Endothelial cell of umbilical vein (primary cell): ENCODE measurements around the gene SPATA33. TPM values are rescaled to one million over a fixed set of nuclear protein-coding genes. Genes with fewer than 3 reads are reported as not detected.

ENCODE experiments used
- BruUV-seq: library from RNA; stranded (reverse); fragments of 400-500 nt; replicated peaks from 2 replicates; lab custom pipeline; 2021; lab: Mats Ljungman, UMichigan
- CTCF ChIA-PET: fragments of 300-600, 350-600 bp; sonication (Branson Sonifier 250); formaldehyde crosslinking; loops from one replicate; lab custom pipeline; 2021; ENCODE audit warnings: antibody characterized with exemption, inconsistent platforms; lab: Charles Lee
- POLR2A ChIA-PET: fragments of 300-600, 350-600 bp; sonication (Branson Sonifier 250); formaldehyde crosslinking; loops from one replicate; lab custom pipeline; 2021; ENCODE audit warnings: antibody characterized with exemption, inconsistent platforms; lab: Charles Lee
- DNase-seq: peaks from one replicate; pipeline ENCODE4 v3.0.0-alpha.2; 2011; ENCODE audit warnings: low read depth, low spot score
- FAIRE-seq: peaks from 2 replicates; lab custom pipeline; 2011; peaks lifted over from hg19 to GRCh38; lab: Jason Lieb, UNC
- H2AFZ ChIP-seq: 2 replicates; pipeline ENCODE4 v1.6.0; 2012; ENCODE audit warnings: low read depth, low read length, control low read depth, inconsistent platforms
- H3K27ac ChIP-seq: 2 replicates; pipeline ENCODE4 v1.5.1; 2011; ENCODE audit warnings: low read depth, mild to moderate bottlenecking, control low read depth, low read length, moderate library complexity; ENCODE audit not compliant: insufficient read depth
- H3K27me3 ChIP-seq, 2 experiments: 2 replicates each; pipeline versions ENCODE4 v1.6.0 to v1.6.1; 2011; ENCODE audit warnings: low read length in 2 of 2, mixed read lengths in 1 of 2; ENCODE audit not compliant: control insufficient read depth in 2 of 2, insufficient read depth in 2 of 2
- H3K36me3 ChIP-seq, 2 experiments: 2 replicates in 1 of 2; 3 replicates in 1 of 2; pipeline ENCODE4 v1.5.1; 2011; ENCODE audit warnings: low read length in 2 of 2, mild to moderate bottlenecking in 1 of 2, moderate library complexity in 1 of 2; ENCODE audit not compliant: control insufficient read depth in 2 of 2, insufficient read depth in 2 of 2; ENCODE audit errors: extremely low read depth in 1 of 2
- H3K4me1 ChIP-seq: 3 replicates; pipeline ENCODE4 v1.5.1; 2011; ENCODE audit warnings: mild to moderate bottlenecking, low read length; ENCODE audit not compliant: control insufficient read depth, insufficient read depth; ENCODE audit errors: extremely low read depth
- H3K4me2 ChIP-seq: 2 replicates; pipeline ENCODE4 v1.6.1; 2011; ENCODE audit warnings: low read length, control low read depth, mixed read lengths; ENCODE audit not compliant: insufficient read depth
- H3K4me3 ChIP-seq, 3 experiments: fragments of 200-600 bp in 1 of 3; sonication (generic), shearing (Covaris generic) in 1 of 3; replicated peaks in 1 of 3; 2 replicates each; pipeline ENCODE4 v1.5.1; 2011 to 2016; ENCODE audit warnings: control low read depth in 3 of 3, low read length in 3 of 3, mild to moderate bottlenecking in 2 of 3, inconsistent platforms in 1 of 3, low read depth in 1 of 3, moderate library complexity in 1 of 3; ENCODE audit not compliant: insufficient read depth in 1 of 3
- H3K79me2 ChIP-seq: 2 replicates; pipeline ENCODE4 v1.6.0; 2012; ENCODE audit warnings: low read length, inconsistent platforms; ENCODE audit not compliant: control insufficient read depth, insufficient read depth
- H3K9ac ChIP-seq: replicated peaks from 2 replicates; pipeline ENCODE3; 2011; ENCODE audit warnings: low read length, control low read depth; ENCODE audit not compliant: insufficient read depth; ENCODE audit errors: extremely low read depth
- H3K9me1 ChIP-seq: replicated peaks from 3 replicates; pipeline ENCODE4 v1.6.0; 2011; ENCODE audit warnings: mild to moderate bottlenecking, low read length; ENCODE audit not compliant: control insufficient read depth, insufficient read depth; ENCODE audit errors: extremely low read depth
- H3K9me3 ChIP-seq: replicated peaks from 2 replicates; pipeline ENCODE4 v1.5.1; 2012; ENCODE audit warnings: low read length, inconsistent platforms; ENCODE audit not compliant: control insufficient read depth, insufficient read depth
- H4K20me1 ChIP-seq: replicated peaks from 2 replicates; pipeline ENCODE3; 2011; ENCODE audit warnings: mild to moderate bottlenecking, low read length; ENCODE audit not compliant: control insufficient read depth, insufficient read depth; ENCODE audit errors: extremely low read depth
- CTCF ChIP-seq, 2 donors: IDR thresholded peaks; 1 replicate in 1 of 2; 2 replicates in 1 of 2; pipeline ENCODE4 v1.5.1; 2011; ENCODE audit warnings: low read length in 2 of 2, mild to moderate bottlenecking in 2 of 2, moderate library complexity in 2 of 2, control low read depth in 1 of 2, inconsistent platforms in 1 of 2, low read depth in 1 of 2; ENCODE audit not compliant: insufficient read depth in 1 of 2; ENCODE audit errors: extremely low read depth in 1 of 2
- EZH2 ChIP-seq: IDR thresholded peaks from 2 replicates; pipeline ENCODE4 v1.6.1; 2012; ENCODE audit warnings: borderline replicate concordance, low read depth, mild to moderate bottlenecking, moderate library complexity, low read length, inconsistent platforms; ENCODE audit not compliant: severe bottlenecking
- FOS ChIP-seq: IDR thresholded peaks from 2 replicates; pipeline ENCODE4 v1.6.1; 2011; ENCODE audit warnings: mild to moderate bottlenecking, low read length, moderate library complexity, borderline replicate concordance; ENCODE audit not compliant: insufficient read depth
- GATA2 ChIP-seq: IDR thresholded peaks from 2 replicates; pipeline ENCODE4 v1.7.0; 2011; ENCODE audit warnings: low read depth, mild to moderate bottlenecking, moderate library complexity, mixed read lengths, low read length; ENCODE audit not compliant: insufficient read length, insufficient read depth
- JUN ChIP-seq: IDR thresholded peaks from 2 replicates; pipeline ENCODE4 v1.6.1; 2011; ENCODE audit warnings: borderline replicate concordance, low read depth; ENCODE audit not compliant: insufficient read length, insufficient read depth
- MYC ChIP-seq: IDR thresholded peaks from one replicate; pipeline ENCODE4 v1.6.1; 2011; ENCODE audit warnings: mild to moderate bottlenecking, low read depth, low read length
- POLR2A ChIP-seq: IDR thresholded peaks from 2 replicates; pipeline ENCODE4 v1.6.1; 2012; ENCODE audit warnings: low read depth, mild to moderate bottlenecking, control low read depth, low read length
- POLR2AphosphoS5 ChIP-seq: IDR thresholded peaks from 2 replicates; pipeline ENCODE4 v1.6.1; 2012; ENCODE audit warnings: low read depth, mild to moderate bottlenecking, control low read depth, low read length, moderate library complexity; ENCODE audit not compliant: insufficient read depth
- dilution Hi-C: fragments of 300-500 bp; cut with MboI; formaldehyde crosslinking; loops from one replicate; pipeline ENCODE4 v1.15.0; 2019; ENCODE audit warnings: low sequenced_read_pairs; ENCODE audit not compliant: extremely low pct_ligation_motif_present
- intact Hi-C: fragments of 100-400 bp; cut with micrococcal nuclease; formaldehyde crosslinking; loops from one replicate; pipeline ENCODE4 v1.10.0; 2022
- polyA plus RNA-seq, 4 experiments: library from polyadenylated mRNA; depleted of rRNA in 3 of 4; stranded (reverse) in 3 of 4; unstranded in 1 of 4; fragments of >200 nt; gene quantifications; 2 replicates each; pipeline versions ENCODE4 v1.2.1 to v1.2.3, GENCODE V29; 2011 to 2012; ENCODE audit warnings: missing spikeins in 1 of 4
- total RNA-seq: library from RNA; stranded (reverse); gene quantifications from 2 replicates; pipeline ENCODE4 v1.2.3, GENCODE V29; 2021
- TF ChIP-seq, protein P1 (sequence below): IDR thresholded peaks from 2 replicates; pipeline ENCODE4 v1.6.1; 2011; ENCODE audit not compliant: insufficient read depth, insufficient read length

The SPATA33 gene
- total and polyA plus RNA-seq, 2 donors (not counting 3 experiments of a cell fraction or from before 2014, with no cell fraction given) = 3.5 to 11.4 TPM

DNA sequence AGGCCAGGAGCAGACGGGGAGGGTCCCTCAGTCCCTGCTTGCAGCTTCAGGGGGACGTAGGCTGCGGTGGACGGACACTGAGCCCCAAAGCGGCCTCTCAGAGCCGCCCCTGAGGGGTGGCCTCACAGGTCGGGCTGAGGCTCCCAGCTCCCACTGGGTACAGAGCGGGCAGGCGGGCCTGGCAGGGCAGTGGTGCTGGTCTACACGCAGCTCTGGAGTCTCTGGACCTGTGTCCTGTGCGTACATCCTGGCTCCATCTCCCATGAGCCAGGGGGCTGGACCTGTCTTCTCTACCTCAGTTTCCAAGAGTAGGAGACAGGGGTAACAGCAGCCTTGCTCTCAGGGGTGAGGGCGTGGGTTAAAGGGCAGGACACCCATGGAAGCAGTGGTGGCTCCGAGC lies 42.5 kb upstream of the SPATA33 start:
- no peak for TF ChIP-seq POLR2A
- TF ChIP-seq POLR2AphosphoS5 = no peak
- no peak for TF ChIP-seq CTCF (IDR thresholded peaks at IDR 0.05; ENCODE audit: extremely low read depth in 1 of 2, insufficient read depth in 1 of 2, low read depth in 1 of 2, low read length in 2 of 2)
- TF ChIP-seq EZH2 = no peak
- TF ChIP-seq, protein P1, sequence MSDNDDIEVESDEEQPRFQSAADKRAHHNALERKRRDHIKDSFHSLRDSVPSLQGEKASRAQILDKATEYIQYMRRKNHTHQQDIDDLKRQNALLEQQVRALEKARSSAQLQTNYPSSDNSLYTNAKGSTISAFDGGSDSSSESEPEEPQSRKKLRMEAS = no peak
- no peak for TF ChIP-seq JUN
- no peak for TF ChIP-seq MYC
- no peak for TF ChIP-seq GATA2
- TF ChIP-seq FOS = no peak
- ChIA-PET CTCF (interaction anchor here (0.8 to 4.1 kb wide), 28 partner anchors 8 to 246 kb away, joined by 3 to 48 read pairs (median 6); partner anchors contain the start of genes CDK10, CHMP1A, CPNE7 and SPATA33), POLR2A (interaction anchor here (0.6 kb wide), 1 partner anchor 100 kb away, joined by 3 read pairs; no protein-coding TSS in a partner anchor)
- Histone ChIP-seq H3K9me3 (no peaks in the 10 kb centered on the region), H3K4me2 (no peak overlapping the region), H3K27ac (no peak overlapping the region), H3K4me1 (peaks cover 2% of the 10 kb centered on the region), H3K9ac (no peak overlapping the region), H3K36me3 (no peaks in the 10 kb centered on the region), H2AFZ (no peak overlapping the region), H3K9me1 (no peaks in the 10 kb centered on the region), H3K79me2 (no peaks in the 10 kb centered on the region), H3K4me3 (no peak overlapping the region), H3K27me3 (no peaks in the 10 kb centered on the region), H4K20me1 (no peaks in the 10 kb centered on the region)
- dilution Hi-C loops (no loop called here), intact Hi-C loops (loop anchor here (1.0 kb wide), 1 partner anchor 26 kb away; no protein-coding TSS in a partner anchor)
- FAIRE-seq (no peak), DNase-seq (no peak)
- BruUV-seq = no TSS peak
